GM12865 (cell line): ENCODE results near the gene CACNB2.

Source experiments
- DNase-seq: peaks from one replicate; pipeline ENCODE4 v3.0.0; 2010; ENCODE audit warnings: low read depth
- H3K4me3 ChIP-seq: 2 replicates; pipeline ENCODE4 v1.5.1; 2011; ENCODE audit warnings: mild to moderate bottlenecking, low read depth, low read length, control low read depth
- TF ChIP-seq, protein P1 (sequence below): IDR thresholded peaks from 2 replicates; pipeline ENCODE4 v1.5.1; 2011; ENCODE audit warnings: low read length, control low read depth, low read depth, inconsistent platforms; ENCODE audit not compliant: insufficient read depth; ENCODE audit errors: missing control alignments

Gene CACNB2

DNA sequence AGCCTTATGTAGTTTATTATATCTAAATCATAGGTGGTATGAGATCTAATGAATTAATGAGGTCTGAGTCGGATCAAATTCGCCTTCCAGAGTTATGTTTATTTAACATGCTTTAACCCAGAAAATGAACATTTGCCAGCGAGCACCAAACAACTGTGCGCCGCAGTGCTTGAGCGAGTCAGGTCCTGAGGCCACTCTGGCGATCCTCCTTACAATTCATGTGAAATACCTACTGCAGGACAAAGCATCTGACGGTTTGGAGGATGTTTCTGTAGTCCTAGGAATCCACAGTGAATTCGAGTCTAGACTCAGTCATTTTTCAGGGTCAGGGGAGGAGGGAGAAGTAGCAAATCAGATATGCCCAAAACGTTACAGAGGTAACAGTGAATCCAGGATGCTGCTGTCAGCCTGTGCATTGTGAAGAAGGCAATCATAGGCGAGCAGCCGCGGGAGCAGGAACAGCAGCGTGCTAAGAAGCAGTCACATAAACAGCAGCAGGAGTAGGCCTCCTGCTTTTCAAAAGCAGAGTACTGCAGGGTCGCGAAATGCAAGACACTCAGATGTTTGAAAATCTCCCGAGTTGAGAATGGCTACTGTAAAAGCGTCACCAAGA, 120.2 kb downstream of the CACNB2 start:
- DNase-seq = no peak
- TF ChIP-seq, protein P1, sequence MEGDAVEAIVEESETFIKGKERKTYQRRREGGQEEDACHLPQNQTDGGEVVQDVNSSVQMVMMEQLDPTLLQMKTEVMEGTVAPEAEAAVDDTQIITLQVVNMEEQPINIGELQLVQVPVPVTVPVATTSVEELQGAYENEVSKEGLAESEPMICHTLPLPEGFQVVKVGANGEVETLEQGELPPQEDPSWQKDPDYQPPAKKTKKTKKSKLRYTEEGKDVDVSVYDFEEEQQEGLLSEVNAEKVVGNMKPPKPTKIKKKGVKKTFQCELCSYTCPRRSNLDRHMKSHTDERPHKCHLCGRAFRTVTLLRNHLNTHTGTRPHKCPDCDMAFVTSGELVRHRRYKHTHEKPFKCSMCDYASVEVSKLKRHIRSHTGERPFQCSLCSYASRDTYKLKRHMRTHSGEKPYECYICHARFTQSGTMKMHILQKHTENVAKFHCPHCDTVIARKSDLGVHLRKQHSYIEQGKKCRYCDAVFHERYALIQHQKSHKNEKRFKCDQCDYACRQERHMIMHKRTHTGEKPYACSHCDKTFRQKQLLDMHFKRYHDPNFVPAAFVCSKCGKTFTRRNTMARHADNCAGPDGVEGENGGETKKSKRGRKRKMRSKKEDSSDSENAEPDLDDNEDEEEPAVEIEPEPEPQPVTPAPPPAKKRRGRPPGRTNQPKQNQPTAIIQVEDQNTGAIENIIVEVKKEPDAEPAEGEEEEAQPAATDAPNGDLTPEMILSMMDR = no peak
- H3K4me3 ChIP-seq = no peak overlapping the region

DNA sequence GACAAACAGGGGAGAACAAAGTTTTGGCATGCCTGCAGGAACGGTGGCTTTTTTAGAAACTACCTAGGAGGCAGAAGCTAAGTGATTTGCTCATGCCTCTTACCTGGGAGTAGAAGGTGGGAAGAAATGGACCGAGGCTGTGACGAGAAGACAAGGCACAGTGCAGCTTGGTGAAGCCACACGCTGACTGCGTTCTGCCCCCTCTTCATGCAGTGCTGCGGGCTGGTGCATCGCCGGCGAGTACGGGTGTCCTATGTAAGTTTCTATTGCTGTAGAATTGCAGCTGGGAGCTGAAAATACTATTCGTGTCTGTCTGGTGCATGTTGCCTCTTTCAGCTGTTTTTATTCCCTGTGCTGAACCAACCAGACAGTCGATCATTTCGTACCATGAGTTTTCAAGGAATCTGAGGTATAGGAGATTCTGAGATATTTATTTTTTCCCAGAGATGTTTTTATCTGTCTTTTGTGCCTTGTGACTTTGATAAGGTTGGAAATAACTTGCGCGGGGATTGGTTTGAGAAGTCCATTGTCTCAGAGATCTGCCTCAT, 120.9 kb downstream of the CACNB2 start:
- TF ChIP-seq, protein P1 = no peak
- no peak overlapping the region for H3K4me3 ChIP-seq
- DNase-seq = no peak

DNA sequence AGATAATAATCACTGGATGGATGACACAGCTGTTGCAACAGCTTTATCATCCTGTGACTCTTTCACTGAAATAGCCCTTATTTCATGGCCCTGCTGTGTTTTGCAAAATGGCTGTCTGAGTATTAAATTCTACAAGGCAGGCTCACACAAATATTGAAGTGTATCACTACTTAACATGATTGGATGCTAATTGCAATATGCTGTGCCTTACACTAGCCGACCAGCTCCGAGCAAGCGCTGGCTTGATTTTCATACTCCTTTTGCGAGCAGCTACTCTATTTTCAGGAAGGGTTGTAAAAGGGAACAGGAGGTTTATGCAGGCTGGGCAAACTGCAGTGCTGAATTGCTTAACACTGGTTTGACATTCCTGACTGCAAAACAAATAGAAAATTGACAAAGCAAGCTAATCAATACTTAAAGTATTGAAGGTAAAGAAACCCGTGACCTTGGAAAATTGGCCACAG, 121.6 kb downstream of the CACNB2 start:
- TF ChIP-seq, protein P1 = no peak
- no peak for DNase-seq
- no peak overlapping the region for H3K4me3 ChIP-seq

GRCh38 chr10:18264466-18265050, 124.3 kb downstream of the CACNB2 start:
- no peak overlapping the region for H3K4me3 ChIP-seq

GRCh38 chr10:18268005-18268404, 127.8 kb downstream of the CACNB2 start:
- DNase-seq = no peak
- TF ChIP-seq, protein P1 = no peak
- H3K4me3 ChIP-seq = no peak overlapping the region

More at GRCh38 chr10:18264466-18265050, 124.3 kb downstream of the CACNB2 start:
- TF ChIP-seq, protein P1 = no peak
- DNase-seq = no peak

- no peak overlapping the region for H3K4me3 ChIP-seq
- no peak for DNase-seq
- TF ChIP-seq, protein P1 = no peak
Observed at GRCh38 chr10:18271491-18271890, 131.3 kb downstream of the CACNB2 start.
